Prostate gland (tissue), 2 donors: ENCODE data around the gene HERPUD1.

Experiments
- CTCF ChIP-seq, 4 experiments: fragments of 200-600 bp in 2 of 4; fragments of 450-650 bp in 2 of 4; sonication (generic) in 2 of 4; IDR thresholded peaks; 1 replicate in 3 of 4; 2 replicates in 1 of 4; pipeline ENCODE4 v1.5.1; 2016 to 2019; ENCODE audit warnings: antibody characterized with exemption in 4 of 4, mild to moderate bottlenecking in 2 of 4, moderate library complexity in 2 of 4
- POLR2A ChIP-seq: fragments of 450-650 bp; IDR thresholded peaks from one replicate; pipeline ENCODE4 v1.6.1; 2016; ENCODE audit warnings: antibody characterized with exemption, mild to moderate bottlenecking
- POLR2AphosphoS5 ChIP-seq: sonication (generic); formaldehyde crosslinking; IDR thresholded peaks from one replicate; pipeline ENCODE4 v1.6.1; 2017; ENCODE audit warnings: antibody characterized with exemption

- TF ChIP-seq POLR2A: no peak
- TF ChIP-seq CTCF (IDR thresholded peaks at IDR 0.05): no peak
- no peak for TF ChIP-seq POLR2AphosphoS5
Measured at GRCh38 chr16:56943761-56944375, 11.9 kb downstream of the HERPUD1 start.
